SU-DHL-6 (cell line): ENCODE data around the gene POLE.

Source experiments
- H2AFZ ChIP-seq: fragments of 200-600 bp; sonication (generic); 2 replicates; pipeline ENCODE4 v1.6.1; 2014; ENCODE audit warnings: low read depth, mild to moderate bottlenecking, moderate library complexity, mixed read lengths, antibody characterized with exemption, low read length; ENCODE audit not compliant: severe bottlenecking
- H3F3A ChIP-seq: fragments of 200-600 bp; shearing (Covaris generic); 2 replicates; pipeline ENCODE4 v1.6.0; 2016; ENCODE audit warnings: antibody characterized with exemption, mild to moderate bottlenecking; ENCODE audit not compliant: insufficient read depth
- H3K27ac ChIP-seq: fragments of 200-600 bp; sonication (generic); 2 replicates; pipeline ENCODE4 v1.5.1; 2016; ENCODE audit warnings: low read depth, mild to moderate bottlenecking, low read length, moderate library complexity, mixed read lengths
- H3K27me3 ChIP-seq: fragments of 200-600 bp; sonication (generic), shearing (Covaris generic); 2 replicates; pipeline ENCODE4 v1.6.0; 2014; ENCODE audit warnings: mild to moderate bottlenecking, low read length
- H3K36me3 ChIP-seq: fragments of 200-600 bp; sonication (generic); 2 replicates; pipeline ENCODE4 v1.6.1; 2014; ENCODE audit warnings: mild to moderate bottlenecking, low read length, mixed read lengths
- H3K4me2 ChIP-seq: fragments of 300-600, 200-600 bp; shearing (Covaris generic), sonication (generic); 2 replicates; pipeline ENCODE4 v1.6.0; 2014; ENCODE audit warnings: low read length, low read depth, mild to moderate bottlenecking; ENCODE audit not compliant: poor library complexity, severe bottlenecking
- H3K4me3 ChIP-seq: fragments of 200-600 bp; sonication (generic); 2 replicates; pipeline ENCODE4 v1.5.1; 2014; ENCODE audit warnings: antibody characterized with exemption, low read length, mild to moderate bottlenecking, mixed read lengths; ENCODE audit not compliant: insufficient read depth, poor library complexity, severe bottlenecking
- H3K79me2 ChIP-seq: fragments of 200-600 bp; sonication (generic); 2 replicates; pipeline ENCODE4 v1.6.1; 2014; ENCODE audit warnings: mild to moderate bottlenecking, low read length, moderate library complexity; ENCODE audit not compliant: insufficient read depth
- H3K9ac ChIP-seq: fragments of 200-600 bp; sonication (generic); 2 replicates; pipeline ENCODE4 v1.7.0; 2014; ENCODE audit warnings: mild to moderate bottlenecking, low read length
- H3K9me2 ChIP-seq: fragments of 200-600 bp; sonication (generic); replicated peaks from 2 replicates; pipeline ENCODE4 v1.6.1; 2014; ENCODE audit warnings: low read length; ENCODE audit not compliant: insufficient read depth
- H3K9me3 ChIP-seq: fragments of 200-600 bp; sonication (generic); 2 replicates; pipeline ENCODE4 v1.6.1; 2014; ENCODE audit warnings: low read length, mixed read lengths; ENCODE audit not compliant: insufficient read depth
- H4K20me1 ChIP-seq: fragments of 200-600 bp; sonication (generic); 2 replicates; pipeline ENCODE4 v1.6.1; 2014; ENCODE audit warnings: low read depth, mild to moderate bottlenecking, antibody characterized with exemption, low read length, moderate library complexity, mixed read lengths
- CTCF ChIP-seq: fragments of 200-600 bp; sonication (generic); IDR thresholded peaks from one replicate; pipeline ENCODE4 v1.5.1; 2017; ENCODE audit warnings: antibody characterized with exemption, mild to moderate bottlenecking, low read length, moderate library complexity; ENCODE audit not compliant: insufficient read depth, poor library complexity, severe bottlenecking
- EZH2phosphoT487 ChIP-seq: fragments of 200-600 bp; sonication (generic), shearing (Covaris generic); conservative IDR thresholded peaks from 2 replicates; pipeline ENCODE4 v1.6.1; 2018; ENCODE audit warnings: mild to moderate bottlenecking, antibody characterized with exemption, low read length, moderate library complexity, mixed read lengths

The POLE gene

GRCh38 chr12:132657004-132657727 lies 30.0 kb downstream of the POLE start:
- H3K9me2 ChIP-seq: no peaks in the 10 kb centered on the region
- no peak overlapping the region for H3K4me2 ChIP-seq
- H3K4me3 ChIP-seq: no peak overlapping the region
- peaks cover 55% of the 10 kb centered on the region for H3K36me3 ChIP-seq
- no peaks in the 10 kb centered on the region for H3K79me2 ChIP-seq
- TF ChIP-seq EZH2phosphoT487: no peak
- TF ChIP-seq CTCF: no peak
- H3K27me3 ChIP-seq: no peaks in the 10 kb centered on the region
- H3F3A ChIP-seq: no peaks in the 10 kb centered on the region
- H3K27ac ChIP-seq: no peak overlapping the region
- H2AFZ ChIP-seq: no peak overlapping the region
- H4K20me1 ChIP-seq: no peaks in the 10 kb centered on the region
- no peak overlapping the region for H3K9ac ChIP-seq
- no peaks in the 10 kb centered on the region for H3K9me3 ChIP-seq

GRCh38 chr12:132653567-132654290 lies 33.4 kb downstream of the POLE start:
- peaks cover 41% of the 10 kb centered on the region for H3K36me3 ChIP-seq

DNA sequence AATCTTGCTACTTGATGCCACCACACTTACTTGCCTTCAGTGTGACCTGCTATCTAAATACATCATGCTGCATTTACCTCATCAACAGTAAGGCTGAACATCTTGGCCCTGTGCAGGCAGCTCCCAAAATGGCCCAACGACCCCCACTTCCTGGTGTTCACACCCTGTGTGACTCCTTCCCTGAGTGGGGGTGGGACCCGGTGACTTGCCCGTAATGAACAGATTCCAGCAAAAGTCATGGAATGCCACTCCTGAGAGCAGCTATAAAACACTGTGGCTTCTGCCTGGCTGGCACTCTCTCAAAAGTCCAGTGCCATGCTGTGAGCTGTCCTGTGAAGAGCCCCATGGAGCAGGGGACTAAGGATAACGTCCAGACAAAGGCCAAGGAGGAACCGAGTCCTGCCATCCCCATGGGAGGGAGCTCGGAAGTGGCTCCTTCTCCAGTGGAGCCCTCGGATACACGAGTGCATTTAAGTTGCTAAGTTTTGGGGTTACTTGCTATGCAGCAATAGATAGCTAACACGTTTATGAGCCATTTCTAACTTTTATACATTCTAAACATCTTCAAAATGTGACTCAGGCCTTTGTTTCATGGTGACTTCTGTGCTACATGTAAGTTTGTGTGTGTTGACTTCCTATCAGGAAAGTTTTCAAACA lies 35.6 kb downstream of the POLE start:
- Histone ChIP-seq H3K4me2 (no peak overlapping the region), H3K4me3 (no peak overlapping the region), H3K9me3 (no peaks in the 10 kb centered on the region), H3K9me2 (no peaks in the 10 kb centered on the region), H3K27ac (no peak overlapping the region), H3K9ac (no peak overlapping the region), H2AFZ (no peak overlapping the region), H4K20me1 (no peaks in the 10 kb centered on the region), H3K36me3 (peaks cover 24% of the 10 kb centered on the region; the same call in 1 of the 2 replicates), H3F3A (no peaks in the 10 kb centered on the region), H3K79me2 (no peaks in the 10 kb centered on the region), H3K27me3 (no peaks in the 10 kb centered on the region)
- TF ChIP-seq EZH2phosphoT487: no peak
- TF ChIP-seq CTCF: no peak

More at GRCh38 chr12:132653567-132654290, 33.4 kb downstream of the POLE start:
- Histone ChIP-seq H3K27me3 (no peaks in the 10 kb centered on the region), H3K27ac (no peak overlapping the region), H3K9me3 (no peaks in the 10 kb centered on the region), H4K20me1 (no peaks in the 10 kb centered on the region), H3F3A (no peaks in the 10 kb centered on the region), H3K79me2 (no peaks in the 10 kb centered on the region), H3K4me3 (no peak overlapping the region), H2AFZ (no peak overlapping the region), H3K4me2 (no peak overlapping the region), H3K9me2 (no peaks in the 10 kb centered on the region), H3K9ac (no peak overlapping the region)
- TF ChIP-seq EZH2phosphoT487: no peak
